Body of pancreas (tissue), 4 donors: Measurements from ENCODE around the gene LDHD. TPM values are rescaled to one million over a fixed set of nuclear protein-coding genes. Genes with fewer than 3 reads are reported as not detected.

Source experiments
- ATAC-seq: fragments of 150-250 bp; one replicate; pipeline ENCODE4 v1.9.1; 2016
- DNase-seq, 4 donors: peaks; one replicate each; pipeline ENCODE4 v3.0.0-alpha.2; 2019
- H3K27ac ChIP-seq, 4 donors: fragments of 200-600 bp; sonication (generic); 1 replicate in 3 of 4; 2 replicates in 1 of 4; pipeline versions ENCODE4 v1.5.1 to v1.6.1; 2016 to 2019; ENCODE audit warnings: mild to moderate bottlenecking in 1 of 4, mixed read lengths in 1 of 4, moderate library complexity in 1 of 4
- H3K27me3 ChIP-seq, 2 donors: fragments of 200-600 bp; sonication (generic); one replicate each; pipeline ENCODE4 v1.6.0; 2016; ENCODE audit warnings: mild to moderate bottlenecking in 1 of 2
- H3K36me3 ChIP-seq, 2 donors: fragments of 200-600 bp; sonication (generic); replicated peaks in 1 of 2; 2 replicates each; pipeline ENCODE4 v1.5.1; 2016; ENCODE audit warnings: low read depth in 2 of 2; ENCODE audit not compliant: insufficient read depth in 1 of 2
- H3K4me1 ChIP-seq: fragments of 200-600 bp; sonication (generic); one replicate; pipeline ENCODE4 v1.6.0; 2016
- H3K4me3 ChIP-seq, 2 donors: fragments of 200-600 bp; sonication (generic); 1 replicate in 1 of 2; 2 replicates in 1 of 2; pipeline ENCODE4 v1.5.1; 2016 to 2019
- H3K9me3 ChIP-seq, 3 donors: fragments of 200-600 bp; sonication (generic); 1 replicate in 2 of 3; 2 replicates in 1 of 3; pipeline ENCODE4 v1.5.1; 2016
- CTCF ChIP-seq, 7 experiments: fragments of 450-650 bp in 4 of 7; fragments of 200-600 bp in 3 of 7; sonication (generic) in 3 of 7; IDR thresholded peaks; one replicate each; pipeline ENCODE4 v1.5.1; 2016 to 2019; ENCODE audit warnings: antibody characterized with exemption in 7 of 7
- POLR2A ChIP-seq, 3 donors: fragments of 450-650 bp; IDR thresholded peaks; one replicate each; pipeline ENCODE4 v1.6.1; 2016; ENCODE audit warnings: antibody characterized with exemption in 3 of 3, mild to moderate bottlenecking in 2 of 3
- WGBS, 2 donors: methylation state at CpG; one replicate each; pipeline ENCODE4 v1.1.5; 2017; 5-methylcytosine and 5-hydroxymethylcytosine counted together
- intact Hi-C: fragments of 100-400 bp; cut with DNase I; formaldehyde crosslinking; loops from one replicate; pipeline ENCODE4 v1.15.1; 2023
- total RNA-seq, 2 donors: library from RNA; depleted of rRNA; stranded (reverse); fragments of >200 nt; gene quantifications; one replicate each; pipeline ENCODE4 v1.1.0, GENCODE V29; 2016

LDHD gene
- total RNA-seq, 2 donors from 2014 or later, result 27.7 to 28.3 TPM

- H3K9me3 ChIP-seq, result no peaks in the 10 kb centered on the region
- WGBS, 2 donors, result 60 to 80% methylated on average over 7 of the region's 7 CpGs
- DNase-seq, result no peak
- no peak overlapping the region for H3K27ac ChIP-seq
- H3K4me1 ChIP-seq, result peaks cover 20% of the 10 kb centered on the region
- ATAC-seq, result no peak
- H3K27me3 ChIP-seq, result no peaks in the 10 kb centered on the region
- H3K4me3 ChIP-seq, result no peak overlapping the region
- TF ChIP-seq POLR2A (IDR thresholded peaks at IDR 0.05), result no peak
- TF ChIP-seq CTCF (IDR thresholded peaks at IDR 0.05), result no peak
- no peaks in the 10 kb centered on the region for H3K36me3 ChIP-seq
- intact Hi-C loops, result no loop called here
Observed at GRCh38 chr16:75065521-75066149, 50.9 kb downstream of the LDHD start.

GRCh38 chr16:75065149-75065505, 51.5 kb downstream of the LDHD start:
- ATAC-seq, result no peak
- TF ChIP-seq POLR2A (IDR thresholded peaks at IDR 0.05), result no peak
- TF ChIP-seq CTCF (IDR thresholded peaks at IDR 0.05), result no peak
- DNase-seq, result no peak
- 66 to 84% methylated on average over 10 of the region's 10 CpGs for WGBS, 2 donors
- Histone ChIP-seq H3K4me1 (peaks cover 18% of the 10 kb centered on the region), H3K36me3 (no peaks in the 10 kb centered on the region), H3K27me3 (no peaks in the 10 kb centered on the region), H3K9me3 (no peaks in the 10 kb centered on the region), H3K27ac (no peak overlapping the region), H3K4me3 (no peak overlapping the region)
- intact Hi-C loops, result no loop called here

- H3K27me3 ChIP-seq, result no peaks in the 10 kb centered on the region
- no peak overlapping the region for H3K27ac ChIP-seq
- TF ChIP-seq POLR2A (IDR thresholded peaks at IDR 0.05) (no peak), CTCF (IDR thresholded peaks at IDR 0.05) (no peak)
- 54 to 65% methylated on average over 15 of the region's 15 CpGs for WGBS, 2 donors
- no peak overlapping the region for H3K4me3 ChIP-seq
- no peaks in the 10 kb centered on the region for H3K9me3 ChIP-seq
- H3K4me1 ChIP-seq, result peaks cover 14% of the 10 kb centered on the region
- intact Hi-C loops, result no loop called here
- no peak for DNase-seq
- no peaks in the 10 kb centered on the region for H3K36me3 ChIP-seq
- no peak for ATAC-seq
Observed at GRCh38 chr16:75064403-75065148, 52.0 kb downstream of the LDHD start.

GRCh38 chr16:75063549-75064088, 53.0 kb downstream of the LDHD start:
- no peaks in the 10 kb centered on the region for H3K9me3 ChIP-seq
- ATAC-seq (no peak), DNase-seq (no peak)
- intact Hi-C loops, result no loop called here
- H3K4me3 ChIP-seq, result no peak overlapping the region
- H3K36me3 ChIP-seq, result no peaks in the 10 kb centered on the region
- TF ChIP-seq POLR2A (IDR thresholded peaks at IDR 0.05) (no peak), CTCF (IDR thresholded peaks at IDR 0.05) (no peak)
- H3K27me3 ChIP-seq, result no peaks in the 10 kb centered on the region
- 87 to 90% methylated on average over 8 of the region's 8 CpGs for WGBS, 2 donors
- H3K27ac ChIP-seq, result no peak overlapping the region
- peaks cover 14% of the 10 kb centered on the region for H3K4me1 ChIP-seq
